Calu3 (cell line): ENCODE data around the gene CHMP4A. TPM values are rescaled to one million over a fixed set of nuclear protein-coding genes. Genes with fewer than 3 reads are reported as not detected.

Experiments used
- BruUV-seq: library from RNA; stranded (reverse); fragments of 400-500 nt; replicated peaks from 2 replicates; lab custom pipeline; 2021; lab: Mats Ljungman, UMichigan
- CTCF ChIA-PET: fragments of 300-600 bp; sonication (Branson Sonifier 250); formaldehyde crosslinking; loops from one replicate; lab custom pipeline; 2022; ENCODE audit warnings: antibody characterized with exemption; lab: Charles Lee
- DNase-seq: peaks from one replicate; pipeline ENCODE4 v3.0.0; 2022
- H3K27ac Mint-ChIP-seq: one replicate; pipeline ENCODE4 v1.8.0; 2022; ENCODE audit warnings: mixed read lengths; ENCODE audit not compliant: unreplicated experiment
- H3K27me3 Mint-ChIP-seq: one replicate; pipeline ENCODE4 v1.8.0; 2022; ENCODE audit warnings: mixed read lengths; ENCODE audit not compliant: unreplicated experiment
- H3K36me3 Mint-ChIP-seq: one replicate; pipeline ENCODE4 v1.8.0; 2022; ENCODE audit warnings: mild to moderate bottlenecking, moderate library complexity, mixed read lengths; ENCODE audit not compliant: insufficient read depth, unreplicated experiment
- H3K4me1 Mint-ChIP-seq: one replicate; pipeline ENCODE4 v1.8.0; 2022; ENCODE audit warnings: mild to moderate bottlenecking, low read depth, mixed read lengths; ENCODE audit not compliant: unreplicated experiment
- H3K4me3 Mint-ChIP-seq: one replicate; pipeline ENCODE4 v1.8.0; 2022; ENCODE audit warnings: mild to moderate bottlenecking, low read depth, moderate library complexity, mixed read lengths; ENCODE audit not compliant: unreplicated experiment
- H3K9me3 Mint-ChIP-seq: one replicate; pipeline ENCODE4 v1.8.0; 2022; ENCODE audit warnings: low read depth, mixed read lengths; ENCODE audit not compliant: unreplicated experiment
- intact Hi-C: fragments of 100-400 bp; cut with micrococcal nuclease; formaldehyde crosslinking; loops from one replicate; pipeline ENCODE4 v1.10.0; 2022; ENCODE audit not compliant: unreplicated experiment
- total RNA-seq: library from RNA; stranded (reverse); gene quantifications from 2 replicates; pipeline ENCODE4 v1.2.3, GENCODE V29; 2022
- TF ChIP-seq, protein P1 (sequence below): fragments of 200-600 bp; IDR thresholded peaks from one replicate; pipeline ENCODE4 v1.8.0; 2022; ENCODE audit warnings: antibody characterized with exemption; ENCODE audit not compliant: unreplicated experiment

Gene CHMP4A
- total RNA-seq, 1 experiment from 2014 or later: 53.2 TPM

DNA sequence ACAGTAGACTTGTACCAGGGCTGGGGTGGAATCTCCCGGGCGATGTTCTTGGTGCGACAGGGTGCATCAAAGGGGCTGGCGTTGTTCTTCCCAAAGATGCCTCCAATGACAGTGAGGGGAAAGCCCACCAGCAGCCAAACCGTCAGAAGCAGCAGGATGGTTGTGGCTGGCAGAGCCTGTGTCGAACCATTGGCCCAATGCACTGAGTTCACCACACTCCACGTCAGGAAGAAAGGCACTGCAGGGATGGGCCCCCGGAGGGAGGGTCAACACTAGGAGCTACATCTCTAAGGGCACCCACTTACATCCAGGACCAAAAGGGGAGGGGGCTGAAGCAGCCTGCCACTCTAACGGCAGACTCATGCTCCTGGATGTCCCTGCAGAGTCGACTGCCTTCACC lies 22.9 kb downstream of the CHMP4A start:
- TF ChIP-seq, protein P1, sequence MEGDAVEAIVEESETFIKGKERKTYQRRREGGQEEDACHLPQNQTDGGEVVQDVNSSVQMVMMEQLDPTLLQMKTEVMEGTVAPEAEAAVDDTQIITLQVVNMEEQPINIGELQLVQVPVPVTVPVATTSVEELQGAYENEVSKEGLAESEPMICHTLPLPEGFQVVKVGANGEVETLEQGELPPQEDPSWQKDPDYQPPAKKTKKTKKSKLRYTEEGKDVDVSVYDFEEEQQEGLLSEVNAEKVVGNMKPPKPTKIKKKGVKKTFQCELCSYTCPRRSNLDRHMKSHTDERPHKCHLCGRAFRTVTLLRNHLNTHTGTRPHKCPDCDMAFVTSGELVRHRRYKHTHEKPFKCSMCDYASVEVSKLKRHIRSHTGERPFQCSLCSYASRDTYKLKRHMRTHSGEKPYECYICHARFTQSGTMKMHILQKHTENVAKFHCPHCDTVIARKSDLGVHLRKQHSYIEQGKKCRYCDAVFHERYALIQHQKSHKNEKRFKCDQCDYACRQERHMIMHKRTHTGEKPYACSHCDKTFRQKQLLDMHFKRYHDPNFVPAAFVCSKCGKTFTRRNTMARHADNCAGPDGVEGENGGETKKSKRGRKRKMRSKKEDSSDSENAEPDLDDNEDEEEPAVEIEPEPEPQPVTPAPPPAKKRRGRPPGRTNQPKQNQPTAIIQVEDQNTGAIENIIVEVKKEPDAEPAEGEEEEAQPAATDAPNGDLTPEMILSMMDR: no peak
- intact Hi-C loops: no loop called here
- CTCF ChIA-PET: no interaction called here
- no peak for DNase-seq
- BruUV-seq: no TSS peak
- peak overlapping the region; percentile 76 for H3K27ac Mint-ChIP-seq
- H3K9me3 Mint-ChIP-seq: no peaks in the 10 kb centered on the region
- H3K4me1 Mint-ChIP-seq: peaks cover 30% of the 10 kb centered on the region
- H3K27me3 Mint-ChIP-seq: no peaks in the 10 kb centered on the region
- peaks cover 70% of the 10 kb centered on the region for H3K36me3 Mint-ChIP-seq
- H3K4me3 Mint-ChIP-seq: no peak overlapping the region

DNA sequence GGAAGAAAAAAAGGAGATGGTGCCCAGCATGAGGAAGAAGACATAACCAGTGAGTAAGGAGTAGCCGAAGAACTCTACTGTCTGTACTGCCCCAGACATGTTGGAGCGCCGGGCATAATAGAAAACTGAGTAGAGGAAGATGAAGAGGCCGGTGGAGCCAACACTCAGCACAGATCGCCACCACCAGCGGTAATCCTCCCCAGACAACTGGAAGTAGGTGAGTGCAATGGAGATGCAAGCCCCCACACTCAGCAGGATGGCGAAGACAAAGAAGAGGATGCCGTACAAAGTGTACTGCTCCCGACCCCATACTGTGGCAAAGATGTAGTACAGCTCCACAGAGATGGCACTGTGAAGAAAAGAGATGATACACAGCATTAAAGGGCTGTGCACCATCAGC lies 23.8 kb downstream of the CHMP4A start:
- TF ChIP-seq, protein P1: no peak
- H3K36me3 Mint-ChIP-seq: peaks cover 65% of the 10 kb centered on the region
- CTCF ChIA-PET: no interaction called here
- no peaks in the 10 kb centered on the region for H3K27me3 Mint-ChIP-seq
- BruUV-seq: no TSS peak
- no peak for DNase-seq
- no peaks in the 10 kb centered on the region for H3K9me3 Mint-ChIP-seq
- peaks cover 30% of the 10 kb centered on the region for H3K4me1 Mint-ChIP-seq
- H3K4me3 Mint-ChIP-seq: no peak overlapping the region
- intact Hi-C loops: no loop called here
- peak overlapping the region; percentile 76 for H3K27ac Mint-ChIP-seq

DNA sequence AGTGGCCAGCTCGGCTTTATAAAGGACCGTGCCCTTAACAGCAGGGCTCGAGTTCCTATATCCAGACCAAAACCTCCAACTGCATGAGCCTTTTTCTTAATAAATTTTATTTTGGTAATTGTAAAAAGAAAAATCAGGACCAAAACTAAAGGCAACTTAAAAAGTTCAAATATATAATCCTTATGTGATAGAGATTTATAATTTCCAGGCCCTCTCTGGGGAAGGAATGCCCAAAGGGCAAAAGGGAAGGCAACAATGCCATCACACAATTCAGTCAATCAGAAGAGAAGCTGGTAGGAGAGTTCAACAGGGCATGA lies 24.3 kb downstream of the CHMP4A start:
- peaks cover 65% of the 10 kb centered on the region for H3K36me3 Mint-ChIP-seq
- TF ChIP-seq, protein P1: no peak
- DNase-seq: no peak
- H3K27ac Mint-ChIP-seq: peak overlapping the region; percentile 76
- CTCF ChIA-PET: no interaction called here
- H3K9me3 Mint-ChIP-seq: no peaks in the 10 kb centered on the region
- peak overlapping the region; percentile 88 for H3K4me3 Mint-ChIP-seq
- BruUV-seq: no TSS peak
- H3K27me3 Mint-ChIP-seq: no peaks in the 10 kb centered on the region
- intact Hi-C loops: no loop called here
- H3K4me1 Mint-ChIP-seq: peaks cover 26% of the 10 kb centered on the region

DNA sequence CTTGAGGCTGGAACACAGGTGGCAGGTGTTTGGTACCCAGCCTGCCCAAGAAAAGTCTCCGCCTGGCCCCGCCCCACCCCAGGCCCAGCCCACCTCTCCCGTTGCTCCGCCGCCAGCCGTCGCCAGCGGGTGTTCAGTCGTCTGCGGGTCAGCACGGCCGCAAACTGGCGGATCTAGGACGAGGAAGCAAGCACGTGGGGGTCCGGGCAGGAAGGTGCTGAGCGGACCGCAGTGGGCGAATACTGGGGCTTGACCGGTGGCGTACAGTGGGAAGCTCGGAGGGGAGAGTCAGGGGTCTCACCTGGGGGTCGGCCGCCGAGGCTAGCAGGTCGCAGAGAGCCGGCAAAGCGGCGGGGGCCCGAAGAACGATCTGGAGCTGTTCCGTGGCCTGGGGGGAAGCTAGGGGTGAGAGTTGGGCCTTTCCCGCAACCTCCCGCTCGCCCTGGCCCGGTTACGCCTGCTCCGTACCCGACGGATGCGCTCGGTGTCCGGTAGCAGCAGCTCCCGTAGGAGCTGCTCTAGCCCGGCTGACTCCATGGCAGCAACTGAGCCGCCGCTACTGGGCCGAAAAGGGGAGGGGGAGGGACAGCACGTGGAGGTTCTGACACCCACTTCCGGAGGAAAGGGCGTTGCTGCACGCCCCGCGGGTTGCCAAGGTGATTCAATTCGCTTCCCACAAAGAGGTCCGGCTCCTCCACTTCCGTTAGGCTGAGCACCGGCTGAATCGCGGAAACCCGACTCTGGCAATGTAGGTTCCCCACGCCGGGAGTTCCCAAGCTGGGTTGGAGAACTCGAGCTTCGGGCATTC lies 24.8 kb downstream of the CHMP4A start, which contains the start of gene IPO4:
TSS of gene IPO4 (minus strand) at position 566 of the 808 bp plus-strand sequence. CDS start at position 537, 29 bp downstream.
- peak within 1 kb of the TSS; percentile 76 for H3K27ac Mint-ChIP-seq
- intact Hi-C loops: no loop called here
- peak; percentile 96 for DNase-seq
- TSS peak; percentile 61 for BruUV-seq
- TF ChIP-seq, protein P1: no peak
- peak within 1 kb of the TSS; percentile 88 for H3K4me3 Mint-ChIP-seq
- H3K27me3 Mint-ChIP-seq: no peaks in the 10 kb centered on the region
- CTCF ChIA-PET: interaction anchor here (0.6 to 0.7 kb wide), 2 partner anchors 62 to 153 kb away, joined by 3 to 5 read pairs; no protein-coding TSS in a partner anchor
- peaks cover 22% of the 10 kb centered on the region for H3K4me1 Mint-ChIP-seq
- H3K9me3 Mint-ChIP-seq: no peaks in the 10 kb centered on the region
- H3K36me3 Mint-ChIP-seq: peaks cover 67% of the 10 kb centered on the region
